Activated naive CD4-positive, alpha-beta T cell treated with anti-CD3 and anti-CD28 coated beads, Interleukin-2, amount 10 ng/mL, durations not matched to agents 7 days and 5 days (primary cell): ENCODE data around the gene KRT14.
"Not testable (repeated sequence)": the region's sequence is repeated elsewhere in the genome, so short reads cannot be mapped to it uniquely, and the experiment has no call there.

ENCODE experiments used
- CTCF ChIA-PET: fragments of 350-600 bp; sonication (Branson Sonifier 250); formaldehyde crosslinking; loops from one replicate; lab custom pipeline; 2021; ENCODE audit warnings: antibody characterized with exemption; lab: Charles Lee
- DNase-seq: peaks from one replicate; pipeline ENCODE4 v3.0.0-alpha.2; 2020
- H3K27ac Mint-ChIP-seq: one replicate; pipeline ENCODE4 v1.8.0; 2021; ENCODE audit warnings: mild to moderate bottlenecking, moderate library complexity, mixed read lengths
- H3K27me3 Mint-ChIP-seq: one replicate; pipeline ENCODE4 v1.8.0; 2021; ENCODE audit warnings: mild to moderate bottlenecking, mixed read lengths
- H3K36me3 Mint-ChIP-seq: one replicate; pipeline ENCODE4 v1.8.0; 2021; ENCODE audit warnings: mixed read lengths
- H3K4me1 Mint-ChIP-seq: one replicate; pipeline ENCODE4 v1.8.0; 2021; ENCODE audit warnings: mixed read lengths
- H3K4me3 Mint-ChIP-seq: one replicate; pipeline ENCODE4 v1.8.0; 2021; ENCODE audit warnings: mild to moderate bottlenecking, moderate library complexity, mixed read lengths
- H3K9me3 Mint-ChIP-seq: one replicate; pipeline ENCODE4 v1.8.0; 2021; ENCODE audit warnings: mixed read lengths

Gene KRT14

DNA sequence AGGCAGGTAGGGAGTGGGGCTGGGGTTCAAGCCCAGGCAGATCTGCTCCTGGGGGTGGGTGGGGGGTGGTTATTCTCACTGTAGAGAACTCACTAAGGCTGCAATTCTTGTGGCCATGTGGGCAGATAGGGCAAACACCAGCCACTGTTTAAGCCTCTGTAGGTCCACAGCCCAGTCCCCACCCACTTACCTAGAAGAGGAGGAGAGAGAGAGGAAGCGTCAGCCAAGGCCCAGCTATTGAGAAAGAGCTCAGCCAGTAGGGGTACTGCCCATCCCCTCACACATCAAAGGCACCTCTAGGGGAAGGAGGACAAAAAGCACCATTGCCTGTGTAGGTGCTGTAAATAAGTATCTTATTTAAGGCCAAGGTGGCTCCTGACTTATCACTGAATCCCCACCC is 13.0 kb upstream of the KRT14 start:
- Mint-ChIP-seq H3K4me1 (no peaks in the 10 kb centered on the region), H3K27ac (no peak overlapping the region), H3K9me3 (no peaks in the 10 kb centered on the region), H3K27me3 (peaks cover 20% of the 10 kb centered on the region), H3K36me3 (no peaks in the 10 kb centered on the region), H3K4me3 (no peak overlapping the region)
- CTCF ChIA-PET = no interaction called here
- DNase-seq = no peak

- Mint-ChIP-seq H3K9me3 (no peaks in the 10 kb centered on the region), H3K27ac (no peak overlapping the region), H3K4me3 (no peak overlapping the region), H3K4me1 (no peaks in the 10 kb centered on the region), H3K27me3 (peaks cover 28% of the 10 kb centered on the region), H3K36me3 (no peaks in the 10 kb centered on the region)
- CTCF ChIA-PET = interaction anchor here (2.2 kb wide), 1 partner anchor 46 kb away, joined by 6 read pairs; no protein-coding TSS in a partner anchor
- DNase-seq = no peak
Observed at GRCh38 chr17:41595585-41595984, 8.9 kb upstream of the KRT14 start.

DNA sequence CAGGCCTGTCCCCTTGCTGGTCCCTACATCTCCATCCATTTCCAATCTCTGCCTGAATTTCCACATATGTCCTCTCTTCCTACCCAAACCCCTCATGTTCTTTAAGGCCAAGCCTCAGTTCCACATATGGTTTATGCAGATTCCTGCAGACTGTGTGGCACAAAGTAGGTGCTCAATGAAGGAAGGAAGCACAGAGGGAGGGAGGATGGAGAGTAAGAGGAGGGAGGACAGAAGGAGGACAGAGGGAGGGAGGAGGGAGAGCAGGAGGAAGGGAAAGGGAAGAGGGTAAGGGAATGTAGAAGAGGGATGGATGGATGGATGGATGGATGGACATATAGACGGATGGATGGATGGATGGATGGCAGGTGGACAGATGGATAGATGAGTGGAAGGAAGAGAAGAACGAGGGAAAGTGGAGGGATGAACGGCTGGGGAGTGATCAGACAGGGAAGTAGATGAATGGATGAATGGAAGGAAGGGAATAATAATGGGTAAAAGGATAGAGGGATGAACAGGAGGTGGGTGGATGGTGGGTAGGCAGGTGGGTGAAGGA is 7.7 kb upstream of the KRT14 start:
- DNase-seq = no peak
- Mint-ChIP-seq H3K4me1 (no peaks in the 10 kb centered on the region), H3K36me3 (no peaks in the 10 kb centered on the region), H3K27me3 (peaks cover 28% of the 10 kb centered on the region), H3K27ac (no peak overlapping the region), H3K4me3 (no peak overlapping the region), H3K9me3 (no peaks in the 10 kb centered on the region)
- CTCF ChIA-PET = interaction anchor here (2.2 kb wide), 1 partner anchor 45 kb away, joined by 6 read pairs; no protein-coding TSS in a partner anchor

DNA sequence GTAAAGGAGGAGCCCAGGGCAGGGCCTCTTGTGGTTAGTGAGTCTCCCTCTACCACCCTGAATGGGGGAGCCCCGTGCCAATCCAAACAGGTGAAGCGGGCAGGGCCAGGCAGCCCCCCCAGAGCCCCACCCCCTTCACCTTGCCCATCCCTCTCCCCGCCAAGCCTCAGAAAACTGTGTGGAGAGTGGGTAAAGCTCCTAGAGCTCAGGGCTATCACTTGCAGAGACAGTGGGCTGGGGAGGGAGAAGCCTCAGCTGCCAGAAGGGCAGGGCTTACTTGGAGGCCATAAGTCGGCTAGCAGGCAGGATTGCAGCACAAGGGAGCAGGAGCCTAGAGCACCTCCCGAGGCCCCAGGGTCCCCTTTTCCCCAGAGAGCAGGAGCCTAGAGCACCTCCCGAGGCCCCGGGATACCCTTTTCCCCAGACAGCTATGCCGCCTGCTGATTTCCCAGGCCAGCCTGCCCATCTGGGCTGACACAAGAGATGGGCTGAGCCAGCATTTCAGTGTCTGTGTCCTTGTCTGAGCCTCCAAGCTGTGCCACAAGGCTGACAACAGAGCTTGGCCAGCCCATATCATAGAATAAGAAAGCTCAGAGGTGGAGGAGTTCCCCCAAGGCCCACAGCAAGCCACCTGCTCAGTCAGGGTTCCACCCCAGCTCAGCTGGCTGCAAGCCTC is 6.7 kb upstream of the KRT14 start:
- Mint-ChIP-seq H3K9me3 (no peaks in the 10 kb centered on the region), H3K27me3 (peaks cover 29% of the 10 kb centered on the region), H3K27ac (no peak overlapping the region), H3K4me3 (no peak overlapping the region), H3K4me1 (no peaks in the 10 kb centered on the region), H3K36me3 (no peaks in the 10 kb centered on the region)
- no peak for DNase-seq
- CTCF ChIA-PET = interaction anchor here (1.5 to 2.3 kb wide), 3 partner anchors 14 to 54 kb away, joined by 3 to 9 read pairs (median 6); no protein-coding TSS in a partner anchor

DNA sequence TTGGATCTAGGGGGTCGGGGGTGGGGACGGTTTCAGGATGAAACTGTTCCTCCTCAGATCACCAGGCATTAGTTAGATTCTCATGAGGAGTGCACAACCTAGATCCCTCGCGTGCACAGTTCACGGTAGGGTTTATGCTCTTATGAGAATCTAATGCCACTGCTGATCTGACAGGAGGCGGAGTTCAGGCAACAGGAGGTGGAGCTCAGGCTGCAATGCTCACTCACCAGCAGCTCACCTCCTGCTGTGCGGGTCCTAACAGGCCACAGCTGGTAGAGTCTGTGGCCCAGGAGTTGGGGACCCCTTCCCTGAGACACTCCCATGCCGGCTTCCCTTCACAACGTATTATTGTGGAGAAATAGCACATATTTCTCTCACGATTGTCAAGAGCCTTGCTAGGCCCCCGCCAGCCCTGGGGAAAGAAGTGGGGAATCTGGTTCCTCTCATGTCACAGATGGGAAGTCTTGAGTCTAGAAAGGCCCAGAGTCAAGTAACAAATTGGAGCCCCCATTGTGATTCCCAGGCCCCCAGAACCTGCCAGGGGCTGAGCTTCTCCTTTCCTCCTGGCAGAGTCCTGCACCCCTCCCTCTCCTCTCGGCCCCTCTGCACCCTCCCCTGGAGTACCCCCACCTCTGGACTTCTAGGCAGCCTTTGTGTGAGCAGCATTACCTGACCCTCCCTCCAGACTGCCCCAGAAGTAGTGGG is 6.1 kb upstream of the KRT14 start:
- no peaks in the 10 kb centered on the region for H3K4me1 Mint-ChIP-seq
- CTCF ChIA-PET = interaction anchor here (1.5 to 2.3 kb wide), 2 partner anchors 13 to 55 kb away, joined by 3 to 9 read pairs; no protein-coding TSS in a partner anchor
- H3K36me3 Mint-ChIP-seq = no peaks in the 10 kb centered on the region
- H3K27me3 Mint-ChIP-seq = peaks cover 31% of the 10 kb centered on the region
- DNase-seq = no peak
- no peaks in the 10 kb centered on the region for H3K9me3 Mint-ChIP-seq
- H3K4me3 Mint-ChIP-seq = no peak overlapping the region
- no peak overlapping the region for H3K27ac Mint-ChIP-seq

- CTCF ChIA-PET = no interaction called here
- no peaks in the 10 kb centered on the region for H3K4me1 Mint-ChIP-seq
- H3K27ac Mint-ChIP-seq = no peak overlapping the region
Observed at GRCh38 chr17:41589301-41589700, 2.6 kb upstream of the KRT14 start.

GRCh38 chr17:41588126-41588810 is 1.6 kb upstream of the KRT14 start:
- no peak for DNase-seq
- Mint-ChIP-seq H3K9me3 (no peaks in the 10 kb centered on the region), H3K27me3 (peaks cover 28% of the 10 kb centered on the region), H3K4me3 (no peak overlapping the region), H3K27ac (no peak overlapping the region), H3K36me3 (no peaks in the 10 kb centered on the region), H3K4me1 (no peaks in the 10 kb centered on the region)
- CTCF ChIA-PET = interaction anchor here (0.6 kb wide), 1 partner anchor 9 kb away, joined by 3 read pairs; no protein-coding TSS in a partner anchor

More at GRCh38 chr17:41589301-41589700, 2.6 kb upstream of the KRT14 start:
- DNase-seq = no peak
- no peak overlapping the region for H3K4me3 Mint-ChIP-seq
- H3K36me3 Mint-ChIP-seq = no peaks in the 10 kb centered on the region
- no peaks in the 10 kb centered on the region for H3K9me3 Mint-ChIP-seq
- peaks cover 24% of the 10 kb centered on the region for H3K27me3 Mint-ChIP-seq

DNA sequence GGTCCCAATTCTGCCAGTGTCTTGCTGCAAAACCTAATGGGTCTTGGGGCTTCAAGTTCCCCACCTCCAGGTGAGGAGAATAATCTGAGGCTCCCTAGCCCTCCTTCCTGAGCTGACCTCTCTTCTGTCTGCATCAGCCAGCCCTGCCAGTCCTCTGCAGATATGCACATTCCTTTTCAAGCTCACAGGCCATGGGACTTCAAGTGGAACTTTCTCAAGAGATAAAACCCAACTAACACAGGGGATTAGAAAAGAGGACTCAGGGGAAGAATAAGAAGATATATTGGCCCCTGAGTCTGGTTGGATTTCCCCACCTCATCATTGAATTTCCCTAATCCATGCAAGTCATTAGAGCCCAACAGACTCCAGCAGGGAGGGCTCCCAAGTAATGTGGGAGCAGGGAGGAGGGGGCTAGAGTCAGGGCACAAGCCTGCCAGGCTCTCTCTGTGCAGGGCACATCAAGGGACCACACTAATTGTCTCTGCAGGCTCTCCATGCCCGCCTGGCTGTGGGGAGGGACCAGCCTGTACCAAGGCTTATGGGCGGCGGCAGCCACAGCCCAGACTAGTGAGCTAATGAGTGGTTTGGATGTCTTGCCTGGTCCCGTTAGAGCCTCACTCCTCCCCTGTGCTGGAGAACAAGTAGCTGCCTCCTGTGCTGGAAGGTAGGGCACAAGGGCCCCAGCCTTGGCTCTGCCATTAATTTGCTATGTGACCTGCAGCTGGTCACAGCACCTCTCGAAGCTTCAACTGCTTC is 1.2 kb downstream of the KRT14 start:
- peaks cover 46% of the 10 kb centered on the region for H3K27me3 Mint-ChIP-seq

GRCh38 chr17:41584331-41584927 is 2.3 kb downstream of the KRT14 start:
- not testable (repeated sequence) for H3K36me3 Mint-ChIP-seq, H3K4me3 Mint-ChIP-seq, H3K27ac Mint-ChIP-seq, H3K4me1 Mint-ChIP-seq, H3K9me3 Mint-ChIP-seq, DNase-seq
- CTCF ChIA-PET = interaction anchor here (1.4 kb wide), 1 partner anchor 79 kb away, joined by 3 read pairs; no protein-coding TSS in a partner anchor
- H3K27me3 Mint-ChIP-seq = peaks cover 57% of the 10 kb centered on the region

More for the DNA sequence above, 1.2 kb downstream of the KRT14 start:
- CTCF ChIA-PET = interaction anchor here (0.6 to 1.4 kb wide), 3 partner anchors 20 to 78 kb away, joined by 3 read pairs; no protein-coding TSS in a partner anchor
- Mint-ChIP-seq H3K27ac (no peak overlapping the region), H3K9me3 (no peaks in the 10 kb centered on the region), H3K4me3 (no peak overlapping the region), H3K36me3 (no peaks in the 10 kb centered on the region), H3K4me1 (no peaks in the 10 kb centered on the region)
- no peak for DNase-seq

DNA sequence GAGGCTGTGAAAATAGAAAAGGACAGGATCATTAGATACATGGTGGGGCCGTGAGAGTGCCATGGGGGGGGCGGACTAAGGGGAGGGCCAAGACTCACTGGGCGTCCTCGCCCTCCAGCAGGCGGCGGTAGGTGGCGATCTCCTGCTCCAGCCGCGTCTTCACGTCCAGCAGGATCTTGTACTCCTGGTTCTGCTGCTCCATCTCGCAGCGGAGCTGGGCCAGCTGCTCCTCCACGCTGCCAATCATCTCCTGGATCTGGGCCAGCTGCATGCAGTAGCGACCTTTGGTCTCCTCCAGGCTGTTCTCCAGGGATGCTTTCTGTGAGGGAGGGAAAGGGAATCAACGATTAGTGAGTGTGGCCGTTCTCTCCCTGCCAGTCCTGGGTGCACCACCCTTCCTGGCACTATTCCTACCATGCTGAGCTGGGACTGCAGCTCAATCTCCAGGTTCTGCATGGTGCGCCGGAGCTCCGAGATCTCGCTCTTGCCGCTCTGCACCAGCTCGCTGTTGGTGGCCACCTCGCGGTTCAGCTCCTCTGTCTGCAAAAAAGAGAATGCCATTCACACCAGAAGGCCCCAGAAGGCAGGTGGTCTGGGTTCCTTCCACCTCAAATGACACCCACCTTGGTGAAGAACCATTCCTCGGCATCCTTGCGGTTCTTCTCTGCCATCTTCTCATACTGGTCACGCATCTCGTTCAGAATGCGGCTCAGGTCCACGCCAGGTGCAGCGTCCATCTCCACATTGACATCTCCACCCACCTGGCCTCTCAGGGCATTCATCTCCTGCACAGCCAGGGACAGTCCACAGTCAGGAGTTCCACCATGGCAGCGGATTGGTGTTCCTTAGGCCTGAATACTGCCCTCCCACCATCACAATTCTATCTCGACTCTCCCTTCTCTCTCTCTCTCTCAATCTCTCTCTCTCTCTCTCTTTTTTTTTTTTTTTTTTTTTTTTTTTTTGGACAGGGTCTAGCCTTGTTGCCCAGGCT is 3.3 kb downstream of the KRT14 start:
- Mint-ChIP-seq H3K9me3 (no peaks in the 10 kb centered on the region), H3K4me3 (no peak overlapping the region), H3K4me1 (no peaks in the 10 kb centered on the region), H3K36me3 (no peaks in the 10 kb centered on the region), H3K27me3 (peaks cover 58% of the 10 kb centered on the region), H3K27ac (no peak overlapping the region)
- CTCF ChIA-PET = interaction anchor here (3.4 kb wide), 1 partner anchor 34 kb away, joined by 18 read pairs; no protein-coding TSS in a partner anchor
- DNase-seq = no peak

DNA sequence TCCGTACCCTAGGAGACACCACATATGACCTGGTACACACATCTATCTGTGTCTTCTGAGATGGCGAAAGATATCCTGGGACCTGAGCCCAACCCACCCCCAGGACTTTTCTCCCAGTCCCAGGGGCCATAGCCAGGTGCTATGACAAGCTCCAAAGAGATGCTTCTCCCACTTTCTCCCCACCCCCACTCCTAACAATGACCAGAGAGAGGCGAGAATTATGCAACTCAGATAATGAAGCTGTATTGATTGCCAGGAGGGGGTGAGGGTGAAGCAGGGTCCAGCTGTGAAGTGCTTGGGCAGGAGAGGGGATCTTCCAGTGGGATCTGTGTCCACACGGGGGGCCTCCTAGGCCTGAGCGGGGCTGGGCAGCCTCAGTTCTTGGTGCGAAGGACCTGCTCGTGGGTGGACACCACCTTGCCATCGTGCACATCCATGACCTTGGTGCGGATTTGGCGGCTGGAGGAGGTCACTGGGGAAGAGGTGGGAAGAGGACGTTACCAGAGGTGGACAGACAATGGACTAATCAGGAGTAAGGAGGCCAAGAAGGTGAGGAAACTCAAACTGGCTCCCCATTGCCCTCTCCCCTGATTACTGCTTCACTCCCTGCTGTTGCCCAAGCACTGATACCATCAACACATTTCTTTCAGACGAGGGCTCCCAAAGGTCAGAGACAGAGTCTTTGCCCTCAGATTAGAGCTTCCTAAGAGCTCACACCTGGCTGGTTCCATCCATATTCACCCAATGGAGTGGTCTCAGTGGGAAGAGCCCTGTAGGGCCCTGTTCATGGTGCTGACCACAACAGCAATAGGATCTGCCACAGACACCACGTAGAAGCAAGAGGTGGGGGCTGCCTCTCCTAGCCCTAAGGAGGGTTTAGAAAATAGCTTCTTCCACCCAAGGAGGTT is 4.4 kb downstream of the KRT14 start:
- CTCF ChIA-PET = interaction anchor here (1.4 to 3.4 kb wide), 3 partner anchors 10 to 81 kb away, joined by 4 to 18 read pairs (median 10); partner anchors contain the start of gene KRT9
- not testable (repeated sequence) for H3K4me3 Mint-ChIP-seq, H3K36me3 Mint-ChIP-seq, H3K27ac Mint-ChIP-seq, H3K9me3 Mint-ChIP-seq, DNase-seq, H3K4me1 Mint-ChIP-seq
- H3K27me3 Mint-ChIP-seq = peaks cover 65% of the 10 kb centered on the region
